K562 (cell line): ENCODE data around the gene ZNF805. TPM values are rescaled to one million over a fixed set of nuclear protein-coding genes. Genes with fewer than 3 reads are reported as not detected.
"Not testable (repeated sequence)": the region's sequence is repeated elsewhere in the genome, so short reads cannot be mapped to it uniquely, and the experiment has no call there.

Experiments
- ATAC-seq: fragments of 200-7000 bp; cut with Tn5 transposase; 3 replicates; pipeline ENCODE4 v1.9.1; 2020; ENCODE audit warnings: moderate library complexity
- BruUV-seq: library from RNA; stranded (reverse); fragments of 400-500 nt; replicated peaks from 2 replicates; lab custom pipeline; 2021; lab: Mats Ljungman, UMichigan
- CTCF ChIA-PET: fragments of 300-600 bp; formaldehyde crosslinking; extraction: SDS; loops from one replicate; lab custom pipeline; 2021; ENCODE audit warnings: low intra/inter-chr PET ratio; lab: Yijun Ruan, JAX
- POLR2A ChIA-PET: fragments of 300-600, 350-650 bp; sonication (Branson Sonifier 250); formaldehyde crosslinking; extraction: SDS; loops from one replicate; lab custom pipeline; 2021; ENCODE audit warnings: antibody characterized with exemption, inconsistent platforms; lab: Yijun Ruan, JAX
- DNase-seq, 4 experiments: peaks; one replicate each; pipeline versions ENCODE4 v3.0.0 to v3.0.0-alpha.2; 2011 to 2018; ENCODE audit warnings: low spot score in 3 of 4, mixed read lengths in 3 of 4; ENCODE audit errors: extremely low read depth in 1 of 4
- FAIRE-seq: peaks from 2 replicates; lab custom pipeline; 2011; peaks lifted over from hg19 to GRCh38; lab: Jason Lieb, UNC
- H2AFZ ChIP-seq: 2 replicates; pipeline ENCODE4 v1.6.0; 2011; ENCODE audit warnings: low read depth, low read length, control low read depth, inconsistent platforms
- H3K27ac ChIP-seq: fragments of 200-600 bp; 3 replicates; pipeline ENCODE4 v1.8.0; 2011; ENCODE audit warnings: low read depth, mild to moderate bottlenecking, control low read depth, inconsistent platforms, low read length, moderate library complexity, mixed read lengths; ENCODE audit errors: extremely low read depth
- H3K27me3 ChIP-seq, 2 experiments: fragments of 300-600 bp in 1 of 2; 2 replicates in 1 of 2; 3 replicates in 1 of 2; pipeline versions ENCODE4 v1.6.0 to v1.8.0; 2011; ENCODE audit warnings: inconsistent platforms in 2 of 2, low read length in 2 of 2, mild to moderate bottlenecking in 1 of 2, mixed read lengths in 1 of 2, moderate library complexity in 1 of 2; ENCODE audit not compliant: control insufficient read depth in 2 of 2, insufficient read depth in 2 of 2
- H3K36me3 ChIP-seq: fragments of 300-600 bp; 3 replicates; pipeline ENCODE4 v1.8.0; 2011; ENCODE audit warnings: mild to moderate bottlenecking, low read length, inconsistent platforms; ENCODE audit not compliant: control insufficient read depth, insufficient read depth
- H3K4me1 ChIP-seq, 2 experiments: fragments of 200-600 bp in 1 of 2; replicated peaks in 1 of 2; 2 replicates in 1 of 2; 3 replicates in 1 of 2; pipeline versions ENCODE4 v1.5.1 to v1.8.0; 2011; ENCODE audit warnings: inconsistent platforms in 2 of 2, low read length in 2 of 2, mild to moderate bottlenecking in 1 of 2, mixed read lengths in 1 of 2, moderate library complexity in 1 of 2; ENCODE audit not compliant: control insufficient read depth in 2 of 2, insufficient read depth in 2 of 2
- H3K4me2 ChIP-seq: 2 replicates; pipeline ENCODE4 v1.6.1; 2011; ENCODE audit warnings: low read length, control low read depth, inconsistent platforms, mixed read lengths; ENCODE audit not compliant: insufficient read depth
- H3K4me3 ChIP-seq: fragments of 200-600 bp; sonication (generic), shearing (Covaris generic); 2 replicates; pipeline ENCODE4 v1.5.1; 2016; ENCODE audit warnings: control low read depth, inconsistent platforms
- H3K79me2 ChIP-seq: fragments of 200-600 bp; 3 replicates; pipeline ENCODE4 v1.8.0; 2011; ENCODE audit warnings: low read length, inconsistent platforms; ENCODE audit not compliant: control insufficient read depth, insufficient read depth
- H3K9ac ChIP-seq, 2 experiments: 2 replicates each; pipeline versions ENCODE4 v1.6.0 to v1.6.1; 2011; ENCODE audit warnings: low read depth in 2 of 2, low read length in 2 of 2, control low read depth in 1 of 2, inconsistent platforms in 1 of 2, mild to moderate bottlenecking in 1 of 2, mixed read lengths in 1 of 2; ENCODE audit not compliant: insufficient read depth in 1 of 2
- H3K9me1 ChIP-seq: one replicate; pipeline ENCODE4 v1.6.0; 2011; ENCODE audit warnings: inconsistent platforms, mild to moderate bottlenecking, low read length, moderate library complexity; ENCODE audit not compliant: control insufficient read depth, insufficient read depth
- H3K9me3 ChIP-seq: replicated peaks from 2 replicates; pipeline ENCODE4 v1.5.1; 2011; ENCODE audit warnings: low read depth, low read length, inconsistent platforms; ENCODE audit not compliant: control insufficient read depth, insufficient read depth
- H4K20me1 ChIP-seq: replicated peaks from 2 replicates; pipeline ENCODE4 v1.6.1; 2011; ENCODE audit warnings: low read length, inconsistent platforms, mixed read lengths; ENCODE audit not compliant: control insufficient read depth, insufficient read depth
- GATAD2B ChIP-seq: fragments of 450-650 bp; IDR thresholded peaks from 2 replicates; pipeline ENCODE4 v1.6.1; 2017; ENCODE audit warnings: mild to moderate bottlenecking, borderline replicate concordance
- L3MBTL2 ChIP-seq: fragments of 450-650 bp; IDR thresholded peaks from 2 replicates; pipeline ENCODE4 v1.6.1; 2016; ENCODE audit warnings: mild to moderate bottlenecking, moderate library complexity
- NFYB ChIP-seq: IDR thresholded peaks from 2 replicates; pipeline ENCODE4 v1.6.1; 2011; ENCODE audit warnings: mild to moderate bottlenecking, moderate library complexity; ENCODE audit not compliant: insufficient read length; ENCODE audit errors: extremely low read depth
- PYGO2 ChIP-seq: fragments of 450-650 bp; IDR thresholded peaks from 2 replicates; pipeline ENCODE4 v1.6.1; 2016; ENCODE audit warnings: mild to moderate bottlenecking, missing genetic modification characterization, moderate library complexity, missing compliant biosample characterization
- RFX7 ChIP-seq: fragments of 250-450 bp; sonication (Bioruptor Pico); IDR thresholded peaks from 2 replicates; pipeline ENCODE4 v1.5.1; 2021; ENCODE audit warnings: mild to moderate bottlenecking
- SRSF3 ChIP-seq: fragments of 200-400 bp; formaldehyde crosslinking; IDR thresholded peaks from 2 replicates; pipeline ENCODE4 v1.6.1; 2016; ENCODE audit warnings: mild to moderate bottlenecking, low read length, moderate library complexity; ENCODE audit not compliant: insufficient read depth
- WGBS: fragments of 100-300 bp; shearing (Covaris generic); methylation state at CpG from one replicate; pipeline ENCODE4 v1.1.6; 2016; ENCODE audit warnings: low coverage, mixed read lengths; ENCODE audit not compliant: insufficient coverage; ENCODE audit errors: missing lambda C conversion rate; 5-methylcytosine and 5-hydroxymethylcytosine counted together
- in situ Hi-C: fragments of 300-500 bp; cut with MboI; formaldehyde crosslinking; loops from 4 replicates; pipeline ENCODE4 v1.15.0; 2018; ENCODE audit warnings: inconsistent platforms, mixed read lengths
- intact Hi-C: fragments of 100-400 bp; cut with micrococcal nuclease; formaldehyde crosslinking; loops from 2 replicates; pipeline ENCODE4 v1.14.2; 2022
- polyA plus RNA-seq, 8 experiments: library from polyadenylated mRNA; depleted of rRNA in 4 of 8; stranded (reverse) in 5 of 8; unstranded in 3 of 8; fragments of >200 nt; fragmentation: Nextera tagmentation in 2 of 8; fragmentation: Illumina TruSeq in 1 of 8; extraction: Ambion mirVana in 2 of 8; extraction: Trizol in 1 of 8; gene quantifications; 2 replicates each; pipeline versions ENCODE4 v1.2.1 to v1.2.3, GENCODE V29; 2011 to 2014; ENCODE audit warnings: inconsistent platforms in 1 of 8, missing spikeins in 1 of 8
- total RNA-seq, 7 experiments: library from RNA; depleted of rRNA in 6 of 7; stranded (reverse); fragments of >200 nt in 6 of 7; fragmentation: Illumina TruSeq in 2 of 7; extraction: Trizol in 2 of 7; gene quantifications; 2 replicates each; pipeline versions ENCODE4 v1.2.1 to v1.2.3, GENCODE V29; 2011 to 2021; ENCODE audit warnings: low replicate concordance in 1 of 7

Gene ZNF805
- total and polyA plus RNA-seq, 9 of the 15 experiments (the other 6 are each of a cell fraction or from before 2014, with no cell fraction given): 0.32 to 6.7 (median 3.9) TPM

GRCh38 chr19:57249329-57249728, 8.9 kb downstream of the ZNF805 start:
- no peak for FAIRE-seq
- intact Hi-C loops (no loop called here), in situ Hi-C loops (no loop called here)
- H4K20me1 ChIP-seq: no peaks in the 10 kb centered on the region
- 100% methylated on average over 1 of the region's 1 CpG for WGBS
- H3K36me3 ChIP-seq: peaks cover 63% of the 10 kb centered on the region; the same call in 2 of the 3 replicates
- POLR2A ChIA-PET: no interaction called here
- H2AFZ ChIP-seq: no peak overlapping the region
- TF ChIP-seq SRSF3 (no peak), PYGO2 (no peak), GATAD2B (no peak), NFYB (no peak), RFX7 (CRISPR knock-in tag) (no peak)
- H3K9me3 ChIP-seq: no peaks in the 10 kb centered on the region; the same call in 1 of the 2 replicates
- CTCF ChIA-PET: no interaction called here
- no peak overlapping the region for H3K4me2 ChIP-seq
- H3K4me1 ChIP-seq: no peaks in the 10 kb centered on the region
- no TSS peak for BruUV-seq
- no peaks in the 10 kb centered on the region for H3K9me1 ChIP-seq
- no peak for ATAC-seq
- H3K9ac ChIP-seq: no peak overlapping the region
- no peak overlapping the region for H3K27ac ChIP-seq
- no peak overlapping the region for H3K4me3 ChIP-seq
- no peak for DNase-seq
- no peaks in the 10 kb centered on the region for H3K79me2 ChIP-seq
- H3K27me3 ChIP-seq: no peaks in the 10 kb centered on the region

GRCh38 chr19:57253767-57254166, 13.3 kb downstream of the ZNF805 start:
- H3K4me3 ChIP-seq, DNase-seq, ATAC-seq, H3K4me1 ChIP-seq, H3K27ac ChIP-seq, H3K9me1 ChIP-seq, in situ Hi-C loops, H4K20me1 ChIP-seq, H3K27me3 ChIP-seq, BruUV-seq, H2AFZ ChIP-seq, POLR2A ChIA-PET, H3K79me2 ChIP-seq, H3K4me2 ChIP-seq, H3K9me3 ChIP-seq, intact Hi-C loops, H3K9ac ChIP-seq, CTCF ChIA-PET: not testable (repeated sequence)
- 0 out of 2 replicates have a peak, but pooled peaks have one; percentile 13 for TF ChIP-seq L3MBTL2
- peaks cover 42% of the 10 kb centered on the region; the same call in 2 of the 3 replicates for H3K36me3 ChIP-seq
- FAIRE-seq: peak; percentile 61
- WGBS: 87% methylated on average over 11 of the region's 11 CpGs
